NCI-H82 treated with DMSO at 0.1 percent for 48 hours (cell line): ENCODE results near the gene RPA4.
"Not testable (repeated sequence)": the region's sequence is repeated elsewhere in the genome, so short reads cannot be mapped to it uniquely, and the experiment has no call there.

Experiments used
- DNase-seq: peaks from one replicate; lab custom pipeline; 2025; ENCODE audit not compliant: unreplicated experiment; lab: John Stamatoyannopoulos, UW

RPA4 gene, protein sequence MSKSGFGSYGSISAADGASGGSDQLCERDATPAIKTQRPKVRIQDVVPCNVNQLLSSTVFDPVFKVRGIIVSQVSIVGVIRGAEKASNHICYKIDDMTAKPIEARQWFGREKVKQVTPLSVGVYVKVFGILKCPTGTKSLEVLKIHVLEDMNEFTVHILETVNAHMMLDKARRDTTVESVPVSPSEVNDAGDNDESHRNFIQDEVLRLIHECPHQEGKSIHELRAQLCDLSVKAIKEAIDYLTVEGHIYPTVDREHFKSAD

DNA sequence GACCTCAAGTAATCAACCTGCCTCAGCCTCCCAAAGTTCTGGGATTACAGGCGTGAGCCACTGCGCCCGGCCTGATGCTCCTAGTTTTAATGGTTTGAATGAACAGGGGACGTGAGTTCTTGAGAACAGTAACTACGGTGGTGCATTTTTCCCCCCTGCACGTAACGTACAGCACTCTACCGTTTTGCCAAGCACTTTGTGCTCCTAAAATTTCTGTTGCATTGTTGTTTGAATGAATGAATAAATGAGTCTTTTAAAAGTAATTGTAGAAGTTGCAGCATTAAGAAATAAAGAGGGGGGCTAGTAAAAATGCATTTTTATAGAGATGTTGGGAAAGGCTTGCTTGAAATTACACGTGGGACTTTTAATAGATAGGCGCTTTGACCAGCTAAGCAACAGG, at the start of gene RPA4:
Gene RPA4 (plus strand): TSS at position 301 of the 400 bp plus-strand sequence. CDS start 403 bp downstream, outside the sequence.
- DNase-seq = no peak

DNA sequence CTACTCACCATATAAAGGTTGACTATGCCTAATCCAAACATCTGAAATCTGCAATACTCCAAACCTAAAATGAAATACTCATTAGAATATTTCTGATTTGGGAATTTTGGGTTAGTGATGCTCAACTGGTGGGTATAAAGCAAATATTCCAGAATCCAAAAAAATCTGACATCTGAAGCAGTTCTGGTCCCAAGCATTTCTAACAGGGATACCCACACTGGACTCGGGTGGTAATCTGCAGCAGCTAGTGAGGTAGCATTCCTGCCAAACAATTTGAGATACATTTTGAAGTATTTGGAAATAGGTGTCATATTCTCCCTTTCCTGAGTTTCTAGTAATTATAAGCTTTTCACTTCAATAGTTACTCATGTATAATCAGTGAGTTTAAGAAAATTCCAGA, 49.6 kb upstream of the RPA4 start:
- no peak for DNase-seq

DNA sequence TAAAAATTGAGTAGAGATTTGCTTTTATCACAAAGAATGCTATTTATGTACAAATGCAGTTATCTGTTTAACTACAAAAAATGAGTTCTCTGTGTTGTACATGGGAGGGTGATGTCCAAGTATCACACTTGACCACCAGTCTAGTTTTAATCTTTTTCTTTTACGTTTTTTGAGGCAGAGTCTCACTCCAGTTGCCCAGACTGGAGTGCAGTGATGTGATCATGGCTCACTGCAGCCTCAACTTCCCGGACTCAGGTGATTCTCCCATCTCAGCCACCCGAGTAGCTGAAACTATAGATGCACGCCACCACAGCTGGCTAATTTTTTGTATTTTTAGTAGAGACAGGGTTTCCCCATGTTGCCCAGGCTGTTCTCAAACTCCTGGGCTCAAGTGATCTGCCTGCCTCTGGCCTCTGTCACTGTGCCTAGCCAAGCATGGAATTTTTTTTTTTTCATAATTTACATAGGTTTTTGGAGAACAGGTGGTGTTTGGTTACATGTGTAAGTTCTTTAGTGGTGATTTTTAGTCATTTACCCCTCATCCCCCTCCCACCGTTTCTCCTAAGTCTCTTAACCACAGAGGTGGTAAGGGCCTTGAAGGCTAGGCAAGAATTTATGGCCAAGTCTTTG, 47.9 kb upstream of the RPA4 start:
- DNase-seq = no peak

DNA sequence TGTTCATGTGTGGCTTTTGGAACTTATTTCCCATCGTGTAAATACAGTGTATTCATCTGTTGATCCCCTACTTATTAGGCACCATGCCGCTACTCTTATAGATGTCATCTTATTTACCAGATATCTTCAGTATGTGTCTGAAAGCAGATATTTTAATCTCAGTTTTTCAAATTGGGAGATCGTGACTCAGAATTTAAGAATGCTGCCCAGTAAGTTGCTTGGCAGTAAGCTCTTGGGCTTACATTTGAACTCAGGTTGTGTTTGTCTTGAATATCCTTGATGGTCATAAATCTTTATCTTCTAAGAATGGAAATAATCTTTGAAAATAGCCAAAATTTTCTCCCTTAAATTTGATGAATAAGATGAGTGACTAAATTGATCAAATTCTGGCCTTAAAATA, 45.9 kb upstream of the RPA4 start:
- DNase-seq = no peak

DNA sequence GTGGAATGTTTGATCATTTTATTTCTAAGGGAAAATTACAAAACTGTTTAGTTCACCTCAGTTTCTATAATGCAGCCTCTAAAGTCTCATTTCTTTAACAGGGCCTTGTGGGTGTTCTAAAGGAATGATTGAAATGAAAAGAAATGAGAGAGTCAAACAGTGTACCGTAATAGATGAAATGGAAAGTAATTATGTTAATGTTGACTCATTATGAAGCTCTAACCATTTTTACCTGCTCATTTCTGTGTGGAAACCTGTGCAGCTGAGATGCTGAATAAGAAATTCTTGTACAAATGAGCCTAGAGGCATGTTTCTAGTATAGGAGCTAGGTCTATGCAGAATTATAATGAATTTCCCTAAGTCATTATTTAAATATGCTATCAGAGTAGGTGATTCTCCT, 45.2 kb upstream of the RPA4 start:
- no peak for DNase-seq

DNA sequence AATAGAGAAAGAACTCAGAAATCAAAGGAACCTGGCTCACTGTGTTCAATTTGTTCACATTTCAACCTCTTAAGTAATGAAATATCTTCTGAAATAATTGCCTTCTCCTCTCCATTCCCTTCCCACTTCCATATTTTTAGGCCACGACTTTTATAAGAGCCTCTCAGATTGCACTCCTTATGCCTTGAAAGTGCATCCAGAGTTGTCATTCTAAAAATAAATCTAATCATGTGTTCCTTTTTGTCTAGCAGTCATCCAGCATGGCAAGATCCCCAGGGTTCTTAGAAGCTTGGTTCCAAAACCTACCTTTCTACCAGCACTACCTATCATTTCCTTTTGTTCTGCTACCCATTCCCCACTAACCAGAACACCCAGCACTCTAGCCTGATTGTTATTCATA, 42.4 kb upstream of the RPA4 start:
- no peak for DNase-seq

DNA sequence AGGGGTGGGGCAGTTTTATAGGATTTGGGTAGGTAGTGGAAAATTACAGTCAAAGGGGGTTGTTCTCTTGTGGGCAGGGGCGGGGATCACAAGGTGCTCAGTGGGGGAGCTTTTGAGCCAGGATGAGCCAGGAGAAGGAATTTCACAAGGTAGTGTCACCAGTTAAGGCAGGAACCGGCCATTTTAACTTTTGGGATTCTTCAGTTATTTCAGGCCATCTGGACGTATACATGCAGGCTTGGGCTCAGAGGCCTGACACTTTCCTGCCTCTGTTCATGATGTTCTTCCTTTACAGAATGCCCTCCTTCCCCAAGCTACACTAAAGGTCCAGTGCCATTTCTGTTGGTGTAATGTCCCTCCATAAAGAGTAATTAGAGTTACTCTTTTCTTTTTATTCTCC, 41.8 kb upstream of the RPA4 start:
- DNase-seq = not testable (repeated sequence)

DNA sequence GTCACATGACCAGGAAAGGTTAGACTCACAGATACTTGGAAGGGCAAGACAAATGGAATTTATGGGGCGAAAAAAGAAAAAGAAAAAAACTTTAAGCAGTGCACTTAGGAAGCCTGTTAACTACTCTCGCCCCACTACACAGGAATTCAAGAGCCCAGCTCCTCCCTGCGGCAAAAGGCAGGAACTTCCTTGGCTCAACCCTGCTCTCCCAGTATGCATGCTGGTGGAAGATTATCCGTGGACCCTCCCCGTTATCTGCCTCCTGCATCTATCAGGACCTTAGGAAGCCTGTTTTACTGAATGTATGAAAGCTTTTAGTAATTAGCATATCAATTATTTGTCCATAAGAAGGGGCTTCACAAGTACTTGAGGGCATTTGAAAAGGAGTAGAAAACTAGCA, 40.1 kb upstream of the RPA4 start:
- DNase-seq = no peak

DNA sequence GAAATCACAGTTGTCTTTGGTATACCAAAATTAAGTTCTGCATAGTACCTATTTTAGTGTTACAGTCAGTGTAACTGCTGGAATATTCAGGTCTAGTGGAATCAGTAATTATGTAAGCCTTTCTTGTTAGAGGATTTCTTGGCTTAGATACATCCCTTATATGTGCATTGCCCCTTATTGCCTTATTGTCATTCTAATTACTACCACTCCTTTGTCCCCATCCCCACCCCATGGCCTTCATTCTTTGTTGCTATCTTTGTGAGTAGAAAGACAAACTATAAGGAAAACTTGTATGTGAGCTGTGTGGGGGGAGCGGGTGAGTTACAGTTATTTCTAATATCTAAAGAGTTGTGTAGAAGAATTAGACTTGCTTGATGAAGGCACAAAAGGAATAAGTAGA, 36.9 kb upstream of the RPA4 start:
- no peak for DNase-seq

DNA sequence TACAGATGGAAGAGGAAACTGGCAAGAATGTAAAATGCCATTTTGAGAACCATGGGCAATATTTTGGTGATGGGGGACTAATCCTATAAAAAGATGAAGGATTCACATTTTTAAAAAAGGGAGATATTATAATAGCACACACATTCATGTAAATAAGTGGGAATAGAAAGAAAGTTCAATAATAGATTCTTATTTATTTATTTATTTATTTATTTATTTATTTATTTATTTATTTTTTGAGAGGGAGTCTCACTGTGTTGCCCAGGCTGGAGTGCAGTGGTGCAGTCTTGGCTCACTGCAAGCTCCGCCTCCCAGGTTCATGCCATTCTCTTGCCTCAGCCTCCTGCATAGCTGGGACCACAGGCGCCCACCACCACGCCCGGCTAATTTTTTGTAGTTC, 24.3 kb upstream of the RPA4 start:
- not testable (repeated sequence) for DNase-seq

DNA sequence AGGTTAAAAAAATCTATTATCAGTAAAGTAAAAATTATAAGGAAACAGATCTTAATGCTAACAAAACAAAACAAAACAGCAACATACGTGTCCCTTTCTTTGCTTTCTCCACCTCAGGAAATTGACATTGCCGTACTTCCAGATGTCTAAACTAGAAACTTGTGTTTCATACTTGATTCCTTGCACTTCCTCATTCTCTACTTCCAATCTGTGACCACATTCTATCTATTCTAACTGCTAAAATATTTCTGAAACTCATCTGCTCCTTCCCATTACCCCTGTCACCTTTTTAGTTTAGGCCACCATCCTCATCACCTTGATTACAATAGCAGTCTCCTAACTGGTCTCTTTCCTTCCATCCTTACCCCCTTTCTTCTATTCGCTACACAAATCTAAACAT, 22.5 kb upstream of the RPA4 start:
- DNase-seq = no peak

DNA sequence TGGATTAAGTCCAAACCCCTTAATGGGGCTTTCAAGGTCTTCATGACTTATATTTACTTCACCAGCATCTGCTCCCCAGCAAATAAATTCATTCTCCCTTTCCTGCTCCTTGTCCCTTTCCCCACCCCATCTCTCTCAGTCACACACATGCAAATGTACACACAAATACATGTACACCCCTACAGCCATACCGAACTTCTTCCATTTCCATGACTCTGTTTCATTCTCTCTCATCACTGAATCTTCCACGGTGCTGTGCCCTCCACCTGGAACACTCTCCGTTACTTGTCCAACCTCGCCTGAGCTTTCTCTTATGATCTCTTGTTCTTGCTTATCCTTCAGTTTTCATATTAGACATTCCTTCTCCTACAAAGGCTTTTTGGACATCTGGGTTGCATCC, 22.0 kb upstream of the RPA4 start:
- peak; percentile 9 for DNase-seq

DNA sequence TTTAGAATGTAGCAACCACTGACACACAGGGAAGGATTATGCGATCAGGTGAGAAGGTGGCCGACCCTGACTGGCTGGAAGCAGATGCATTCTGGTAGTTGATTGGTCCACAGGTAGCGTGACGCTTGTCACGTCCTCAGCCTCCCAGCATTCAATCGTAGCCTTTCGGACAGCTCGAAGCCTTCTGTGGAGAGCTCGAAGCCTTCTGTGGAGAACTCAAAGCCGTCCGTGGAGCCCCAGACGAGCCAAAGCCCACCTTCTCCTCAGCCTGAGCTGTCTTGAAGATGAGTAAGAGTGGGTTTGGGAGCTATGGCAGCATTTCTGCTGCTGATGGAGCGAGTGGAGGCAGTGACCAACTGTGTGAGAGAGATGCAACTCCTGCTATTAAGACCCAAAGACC, 319 bp downstream of the RPA4 start:
- no peak for DNase-seq

DNA sequence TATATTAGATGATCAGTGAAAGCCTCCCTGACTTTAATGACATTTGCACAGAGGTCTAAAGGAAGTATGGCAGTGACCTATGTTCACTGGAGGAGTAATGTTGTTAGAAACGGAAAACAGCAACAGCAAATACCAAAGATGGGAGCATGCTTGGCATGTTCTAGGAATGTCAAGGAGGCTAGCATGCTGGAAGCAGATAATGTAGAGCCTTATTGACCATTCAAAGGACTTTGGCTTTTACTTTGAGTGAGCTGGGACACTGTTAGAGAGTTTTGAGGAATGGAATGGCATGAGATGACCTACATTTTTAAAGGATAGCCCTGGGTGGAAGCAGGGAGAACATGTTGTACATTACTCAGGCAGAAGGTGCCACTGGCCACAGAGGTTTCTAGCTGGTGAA, 6.0 kb downstream of the RPA4 start:
- DNase-seq = no peak

DNA sequence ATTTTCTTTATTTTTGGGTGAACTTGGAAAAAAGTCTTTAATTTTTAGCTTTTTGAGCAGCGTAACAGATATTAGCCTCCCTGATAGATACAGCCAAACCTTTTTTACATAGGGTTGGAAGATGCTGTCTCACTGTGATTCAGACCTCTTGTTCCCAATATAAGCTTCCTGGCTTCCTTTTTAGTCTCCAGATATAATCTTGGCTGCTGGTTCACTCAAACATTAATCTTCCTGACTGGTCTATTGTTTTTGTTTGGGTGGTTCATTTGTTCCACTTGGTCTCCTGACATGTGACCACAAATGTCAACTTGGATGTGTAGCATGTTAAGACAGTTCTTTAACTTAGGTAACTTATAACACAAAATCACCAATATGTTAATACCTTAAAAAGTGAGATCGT, 23.0 kb downstream of the RPA4 start:
- DNase-seq = no peak

DNA sequence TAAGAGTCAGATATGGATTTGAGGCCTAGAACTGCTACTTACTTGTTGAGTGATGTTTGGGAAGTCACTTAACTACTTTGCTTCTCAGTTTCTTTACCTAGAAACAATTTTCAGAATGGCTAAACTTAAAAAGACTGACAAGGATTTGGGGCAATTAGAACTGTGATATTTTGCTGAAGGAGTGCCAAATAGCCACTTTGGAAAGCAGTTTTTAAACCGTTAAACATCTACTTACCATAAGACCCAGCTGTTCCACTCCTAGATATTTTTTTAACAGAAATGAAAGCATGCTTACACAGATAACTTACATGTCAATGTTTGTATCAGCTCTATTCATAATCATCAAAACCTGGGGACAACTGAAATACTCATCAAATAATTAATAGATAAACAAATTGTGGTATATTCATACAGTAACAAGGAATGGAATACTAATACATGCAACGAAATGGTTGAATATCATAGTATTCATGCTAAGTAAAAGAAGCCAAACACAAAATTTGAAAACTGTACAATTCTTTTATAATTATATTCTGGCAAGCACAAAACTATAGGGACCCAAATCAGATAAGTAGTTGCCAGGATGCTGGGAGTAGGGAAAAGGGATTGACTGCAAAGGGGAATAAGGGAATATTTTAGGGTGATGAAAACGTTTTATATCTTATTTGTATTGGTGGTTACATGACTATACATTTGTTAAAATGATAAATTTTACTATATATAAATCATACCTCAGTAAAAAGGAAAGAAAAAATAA, 24.0 kb downstream of the RPA4 start:
- DNase-seq = no peak

DNA sequence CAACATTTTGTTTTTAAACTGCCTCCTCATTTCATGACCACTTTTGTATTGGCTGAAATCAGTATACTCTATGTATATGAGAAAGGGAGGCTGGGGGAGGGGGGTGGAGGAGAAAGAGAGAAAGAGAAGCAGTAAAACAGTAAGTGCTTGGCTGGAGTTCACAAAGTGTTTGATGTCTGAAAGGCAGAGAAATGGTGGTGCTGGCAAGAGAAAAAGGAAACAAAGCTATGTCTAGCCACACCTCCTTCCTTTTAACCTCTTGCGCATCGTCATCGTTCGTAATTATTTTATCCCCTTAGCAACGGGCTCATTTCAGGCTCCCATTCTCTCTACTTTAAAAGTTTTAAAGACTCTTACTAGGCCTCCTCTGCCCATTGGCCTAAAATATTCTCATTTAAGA, 25.6 kb downstream of the RPA4 start:
- DNase-seq = no peak

DNA sequence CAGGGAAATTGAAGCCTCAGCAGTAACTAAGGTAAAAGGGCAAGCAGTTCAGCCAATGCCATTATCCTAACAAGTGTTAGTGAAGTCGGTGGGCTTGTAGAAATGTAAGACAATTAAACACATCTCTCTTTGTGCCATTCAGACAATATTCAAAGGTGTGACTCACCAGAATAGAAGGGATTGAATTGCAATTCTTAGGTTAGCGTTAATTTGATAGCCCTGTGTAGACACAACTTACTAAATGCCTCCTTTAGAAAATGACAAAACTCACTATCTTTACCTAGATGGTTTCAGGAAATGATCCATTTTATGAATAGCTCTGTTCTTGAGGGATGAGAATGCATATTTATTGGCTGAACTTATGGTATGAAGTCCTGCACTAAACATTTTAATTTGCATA, 35.2 kb downstream of the RPA4 start:
- DNase-seq = no peak

DNA sequence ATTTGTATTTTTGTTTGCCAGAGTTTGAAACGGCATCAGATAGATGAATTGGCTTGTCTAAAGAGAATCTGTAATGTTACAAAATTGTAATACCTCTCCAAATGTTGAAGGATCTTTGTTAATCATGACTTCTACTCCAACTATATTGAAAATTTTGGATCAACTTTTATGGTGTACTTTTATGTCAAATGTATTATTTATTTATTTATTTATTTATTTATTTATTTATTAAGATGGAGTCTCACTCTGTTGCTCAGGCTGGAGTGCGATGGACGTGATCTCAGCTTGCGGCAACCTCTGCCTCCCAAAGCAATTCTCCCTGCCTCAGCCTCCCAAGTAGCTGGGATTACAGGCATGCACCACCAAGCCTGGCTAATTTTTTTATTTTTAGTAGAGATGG, 36.0 kb downstream of the RPA4 start:
- no peak for DNase-seq

DNA sequence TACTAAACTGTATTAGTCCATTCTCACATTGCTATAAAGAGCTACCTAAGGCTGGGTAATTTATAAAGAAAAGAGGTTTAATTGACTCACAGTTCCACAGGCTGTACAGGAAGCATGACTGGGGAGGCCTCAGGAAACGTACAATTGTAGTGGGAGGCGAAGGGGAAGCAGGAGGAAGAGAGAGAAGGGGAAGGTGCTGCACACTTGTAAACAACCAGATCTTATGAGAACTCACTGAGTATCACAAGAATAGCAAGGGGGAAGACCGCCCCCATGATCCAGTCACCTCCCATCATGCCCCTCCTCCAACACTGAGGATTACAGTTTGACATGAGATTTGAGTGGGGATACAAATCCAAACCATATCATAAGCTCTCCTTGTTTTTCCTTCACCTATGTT, 40.9 kb downstream of the RPA4 start:
- no peak for DNase-seq

DNA sequence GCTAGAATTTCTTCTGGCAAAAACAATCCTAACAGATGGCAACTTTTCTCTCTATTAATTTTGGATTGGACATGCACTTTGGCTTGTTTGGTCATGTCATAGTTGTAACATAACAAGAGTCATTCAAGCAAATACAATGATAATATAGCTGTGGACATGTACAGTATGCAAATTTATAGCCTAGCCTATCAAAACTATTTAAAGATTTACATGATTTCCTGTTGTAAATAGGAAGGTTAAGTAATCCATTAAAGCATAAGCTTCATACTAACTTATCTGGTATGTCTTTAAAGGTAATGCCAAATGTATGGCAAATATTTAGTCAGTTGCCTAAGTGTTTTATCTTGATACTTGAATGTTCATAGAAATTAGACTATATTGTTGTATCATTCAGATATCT, 45.3 kb downstream of the RPA4 start:
- no peak for DNase-seq
